Vagina (tissue), 2 donors: Measurements from ENCODE around the gene TNRC6B. TPM values are rescaled to one million over a fixed set of nuclear protein-coding genes. Genes with fewer than 3 reads are reported as not detected.

ENCODE experiments used
- DNase-seq, 2 donors: peaks; one replicate each; pipeline ENCODE4 v3.0.0-alpha.2; 2017; ENCODE audit errors: extremely low spot score in 2 of 2
- H3K27ac ChIP-seq: fragments of 200-600 bp; sonication (generic); one replicate; pipeline ENCODE4 v1.5.1; 2019
- H3K27me3 ChIP-seq: fragments of 200-600 bp; sonication (generic); one replicate; pipeline ENCODE4 v1.5.1; 2019
- H3K36me3 ChIP-seq, 2 donors: fragments of 200-600 bp; sonication (generic); one replicate each; pipeline ENCODE4 v1.5.1; 2017 to 2019
- H3K4me1 ChIP-seq: fragments of 200-600 bp; sonication (generic); one replicate; pipeline ENCODE4 v1.5.1; 2019
- H3K4me3 ChIP-seq, 2 donors: fragments of 200-600 bp; sonication (generic); 1 replicate in 1 of 2; 2 replicates in 1 of 2; pipeline ENCODE4 v1.5.1; 2016 to 2019
- H3K9me3 ChIP-seq: fragments of 200-600 bp; sonication (generic); one replicate; pipeline ENCODE4 v1.5.1; 2019
- POLR2A ChIP-seq, 2 donors: fragments of 450-650 bp; IDR thresholded peaks; one replicate each; pipeline ENCODE4 v1.6.1; 2017; ENCODE audit warnings: antibody characterized with exemption in 2 of 2, mild to moderate bottlenecking in 2 of 2, moderate library complexity in 2 of 2
- POLR2AphosphoS5 ChIP-seq, 2 donors: sonication (generic); formaldehyde crosslinking; IDR thresholded peaks; one replicate each; pipeline ENCODE4 v1.9.0; 2017; ENCODE audit warnings: antibody characterized with exemption in 2 of 2, mild to moderate bottlenecking in 2 of 2, low read depth in 1 of 2; ENCODE audit not compliant: insufficient read depth in 1 of 2
- intact Hi-C: fragments of 100-400 bp; cut with DNase I; formaldehyde crosslinking; loops from one replicate; pipeline ENCODE4 v1.15.1; 2023
- total RNA-seq: library from RNA; depleted of rRNA; stranded (reverse); fragments of >200 nt; gene quantifications from one replicate; pipeline ENCODE4 v1.2.3, GENCODE V29; 2016
- TF ChIP-seq, protein P1 (sequence below), 3 experiments: fragments of 450-650 bp in 2 of 3; fragments of 200-600 bp in 1 of 3; sonication (generic) in 1 of 3; IDR thresholded peaks; one replicate each; pipeline ENCODE4 v1.5.1; 2017 to 2019; ENCODE audit warnings: antibody characterized with exemption in 3 of 3, mild to moderate bottlenecking in 2 of 3, moderate library complexity in 2 of 3

Gene TNRC6B
- total RNA-seq, 1 donor from 2014 or later, result 32.7 TPM

DNA sequence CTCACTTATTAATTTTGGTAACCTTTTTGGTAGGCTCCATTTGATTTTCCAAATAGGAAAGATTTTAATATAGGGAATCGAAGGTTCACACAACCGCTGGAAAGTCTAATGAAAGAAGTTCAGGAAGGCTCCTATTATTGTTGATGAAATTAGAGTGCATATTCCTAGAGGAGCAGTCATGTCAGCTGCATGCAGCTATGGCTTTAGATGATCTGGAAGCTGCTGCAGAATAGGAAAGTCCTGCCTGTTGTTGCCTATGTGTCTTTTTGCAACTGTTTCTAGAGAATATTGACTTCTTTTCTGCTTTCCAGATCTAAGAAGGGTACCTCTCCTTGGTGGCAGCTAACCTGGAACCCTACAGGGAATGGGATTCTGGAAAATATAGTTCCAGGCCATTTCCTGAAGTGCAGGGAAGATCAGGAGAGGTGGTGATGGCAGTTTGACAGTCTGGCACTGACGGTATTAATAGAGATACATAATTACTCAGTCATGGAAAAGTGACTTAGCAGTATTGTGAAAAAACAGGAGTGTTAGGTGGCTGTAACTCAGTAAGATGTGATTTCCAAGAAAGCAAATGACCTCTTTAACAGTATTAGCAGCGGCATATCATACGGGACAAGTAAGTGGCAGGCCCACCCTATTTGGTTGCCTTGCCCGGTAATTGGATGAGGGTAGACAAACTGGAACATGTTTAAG lies 54.0 kb downstream of the TNRC6B start:
- H3K36me3 ChIP-seq, result no peaks in the 10 kb centered on the region
- no peaks in the 10 kb centered on the region for H3K9me3 ChIP-seq
- intact Hi-C loops, result no loop called here
- H3K4me3 ChIP-seq, result no peak overlapping the region
- H3K27me3 ChIP-seq, result no peaks in the 10 kb centered on the region
- DNase-seq, result no peak
- no peak overlapping the region for H3K27ac ChIP-seq
- TF ChIP-seq POLR2A (IDR thresholded peaks at IDR 0.05) (no peak), POLR2AphosphoS5 (IDR thresholded peaks at IDR 0.05; ENCODE audit: insufficient read depth in 1 of 2, low read depth in 1 of 2) (no peak)
- TF ChIP-seq, protein P1, sequence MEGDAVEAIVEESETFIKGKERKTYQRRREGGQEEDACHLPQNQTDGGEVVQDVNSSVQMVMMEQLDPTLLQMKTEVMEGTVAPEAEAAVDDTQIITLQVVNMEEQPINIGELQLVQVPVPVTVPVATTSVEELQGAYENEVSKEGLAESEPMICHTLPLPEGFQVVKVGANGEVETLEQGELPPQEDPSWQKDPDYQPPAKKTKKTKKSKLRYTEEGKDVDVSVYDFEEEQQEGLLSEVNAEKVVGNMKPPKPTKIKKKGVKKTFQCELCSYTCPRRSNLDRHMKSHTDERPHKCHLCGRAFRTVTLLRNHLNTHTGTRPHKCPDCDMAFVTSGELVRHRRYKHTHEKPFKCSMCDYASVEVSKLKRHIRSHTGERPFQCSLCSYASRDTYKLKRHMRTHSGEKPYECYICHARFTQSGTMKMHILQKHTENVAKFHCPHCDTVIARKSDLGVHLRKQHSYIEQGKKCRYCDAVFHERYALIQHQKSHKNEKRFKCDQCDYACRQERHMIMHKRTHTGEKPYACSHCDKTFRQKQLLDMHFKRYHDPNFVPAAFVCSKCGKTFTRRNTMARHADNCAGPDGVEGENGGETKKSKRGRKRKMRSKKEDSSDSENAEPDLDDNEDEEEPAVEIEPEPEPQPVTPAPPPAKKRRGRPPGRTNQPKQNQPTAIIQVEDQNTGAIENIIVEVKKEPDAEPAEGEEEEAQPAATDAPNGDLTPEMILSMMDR (IDR thresholded peaks at IDR 0.05), result no peak
- peaks cover 27% of the 10 kb centered on the region for H3K4me1 ChIP-seq

DNA sequence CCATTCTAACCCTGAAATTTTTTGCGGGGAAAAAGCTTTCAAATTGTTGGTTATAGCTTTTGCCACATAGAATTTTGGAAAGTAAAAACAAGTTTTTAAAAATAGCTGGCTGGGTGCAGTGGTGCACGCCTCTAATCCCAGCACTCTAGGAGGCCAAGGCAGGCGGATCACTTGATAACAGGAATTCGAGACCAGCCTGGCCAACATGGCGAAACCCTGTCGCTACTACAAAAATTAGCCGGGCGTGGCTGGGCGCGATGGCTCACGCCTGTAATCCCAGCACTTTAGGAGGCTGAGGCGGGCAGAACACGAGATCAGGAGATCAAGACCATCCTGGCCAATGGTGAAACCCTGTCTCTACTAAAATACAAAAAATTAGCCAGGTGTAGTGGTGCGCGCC lies 54.9 kb downstream of the TNRC6B start:
- intact Hi-C loops, result no loop called here
- Histone ChIP-seq H3K36me3 (no peaks in the 10 kb centered on the region), H3K4me1 (peaks cover 30% of the 10 kb centered on the region), H3K4me3 (no peak overlapping the region), H3K27me3 (no peaks in the 10 kb centered on the region), H3K9me3 (no peaks in the 10 kb centered on the region), H3K27ac (no peak overlapping the region)
- TF ChIP-seq POLR2AphosphoS5 (IDR thresholded peaks at IDR 0.05; ENCODE audit: insufficient read depth in 1 of 2, low read depth in 1 of 2) (no peak), POLR2A (IDR thresholded peaks at IDR 0.05) (no peak)
- TF ChIP-seq, protein P1 (IDR thresholded peaks at IDR 0.05), result no peak
- DNase-seq, result no peak

DNA sequence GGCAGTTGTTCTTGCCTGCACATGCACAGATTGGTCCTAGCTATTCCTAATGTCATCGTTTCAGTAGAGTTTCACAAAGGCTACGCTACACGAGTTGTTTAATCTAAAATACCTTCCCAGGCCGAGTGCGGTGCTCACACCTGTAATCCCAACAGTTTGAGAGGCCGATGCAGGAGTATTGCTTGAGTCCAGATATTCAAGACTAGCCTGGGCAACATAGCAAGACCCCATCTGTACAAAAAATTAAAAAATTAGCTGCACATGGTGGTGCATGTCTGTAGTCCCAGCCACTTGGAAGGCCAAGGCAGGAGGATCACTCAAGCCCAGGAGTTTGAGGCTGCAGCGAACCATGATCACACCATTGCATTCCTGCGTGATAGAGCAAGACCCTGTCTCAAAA lies 56.2 kb downstream of the TNRC6B start:
- no peaks in the 10 kb centered on the region for H3K36me3 ChIP-seq
- H3K9me3 ChIP-seq, result no peaks in the 10 kb centered on the region
- no peak for DNase-seq
- no peak for TF ChIP-seq POLR2A (IDR thresholded peaks at IDR 0.05)
- no peak for TF ChIP-seq POLR2AphosphoS5 (IDR thresholded peaks at IDR 0.05; ENCODE audit: insufficient read depth in 1 of 2, low read depth in 1 of 2)
- TF ChIP-seq, protein P1 (IDR thresholded peaks at IDR 0.05), result no peak
- no peak overlapping the region for H3K4me3 ChIP-seq
- H3K27ac ChIP-seq, result no peak overlapping the region
- peaks cover 42% of the 10 kb centered on the region for H3K4me1 ChIP-seq
- no peaks in the 10 kb centered on the region for H3K27me3 ChIP-seq
- intact Hi-C loops, result no loop called here

DNA sequence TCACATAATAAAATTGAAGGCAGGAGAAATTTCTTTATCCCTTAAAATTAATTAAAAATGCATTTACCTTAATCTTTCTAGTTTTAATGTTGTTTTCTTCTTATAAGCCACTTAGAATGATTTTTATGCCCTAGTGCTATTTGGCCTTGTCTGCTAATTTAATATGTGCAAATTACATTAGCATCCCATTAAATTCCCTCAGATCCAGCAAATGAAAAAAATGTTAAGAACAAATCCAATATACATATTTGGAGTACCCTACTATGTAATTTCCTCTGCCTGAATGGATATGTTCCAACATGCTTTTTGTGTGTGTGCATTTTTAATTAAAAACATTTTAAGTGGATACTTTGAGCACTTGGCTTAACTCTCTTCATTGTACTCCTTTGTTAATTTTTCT lies 56.9 kb downstream of the TNRC6B start:
- TF ChIP-seq POLR2AphosphoS5 (IDR thresholded peaks at IDR 0.05; ENCODE audit: insufficient read depth in 1 of 2, low read depth in 1 of 2) (no peak), POLR2A (IDR thresholded peaks at IDR 0.05) (no peak)
- TF ChIP-seq, protein P1 (IDR thresholded peaks at IDR 0.05), result no peak
- peaks cover 43% of the 10 kb centered on the region for H3K4me1 ChIP-seq
- no peak for DNase-seq
- intact Hi-C loops, result no loop called here
- H3K27ac ChIP-seq, result no peak overlapping the region
- no peaks in the 10 kb centered on the region for H3K36me3 ChIP-seq
- no peaks in the 10 kb centered on the region for H3K9me3 ChIP-seq
- H3K4me3 ChIP-seq, result no peak overlapping the region
- no peaks in the 10 kb centered on the region for H3K27me3 ChIP-seq

DNA sequence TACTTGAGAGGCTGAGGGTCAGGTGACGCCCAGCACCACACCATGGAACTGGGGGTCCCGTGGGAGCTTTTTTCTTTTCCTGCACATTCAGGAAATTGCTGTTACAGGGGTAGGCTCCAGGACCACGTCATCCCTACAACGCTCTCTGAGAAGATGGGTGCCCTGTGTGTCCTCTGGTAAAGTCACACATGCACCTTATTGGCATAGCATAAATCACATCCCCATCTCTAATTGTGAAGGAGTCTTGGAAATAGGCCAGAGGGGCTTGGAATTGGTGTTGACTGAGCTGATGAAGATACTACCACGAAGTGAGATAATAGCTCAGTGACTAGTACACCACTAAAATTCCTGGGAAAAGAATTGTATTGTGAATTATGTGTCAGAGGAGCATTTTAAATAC lies 57.6 kb downstream of the TNRC6B start:
- no peak overlapping the region for H3K27ac ChIP-seq
- H3K27me3 ChIP-seq, result no peaks in the 10 kb centered on the region
- TF ChIP-seq POLR2AphosphoS5 (IDR thresholded peaks at IDR 0.05; ENCODE audit: insufficient read depth in 1 of 2, low read depth in 1 of 2), result no peak
- TF ChIP-seq, protein P1 (IDR thresholded peaks at IDR 0.05), result no peak
- TF ChIP-seq POLR2A (IDR thresholded peaks at IDR 0.05), result no peak
- H3K36me3 ChIP-seq, result no peaks in the 10 kb centered on the region
- intact Hi-C loops, result no loop called here
- no peak for DNase-seq
- peaks cover 49% of the 10 kb centered on the region for H3K4me1 ChIP-seq
- no peaks in the 10 kb centered on the region for H3K9me3 ChIP-seq
- no peak overlapping the region for H3K4me3 ChIP-seq
